HG02884 (cell line): ENCODE data around the gene PRM3.

ENCODE experiments used
- ATAC-seq: cut with Tn5 transposase; IDR thresholded peaks from one replicate; pipeline ENCODE4 v1.9.1; 2021; ENCODE audit warnings: mild to moderate bottlenecking, moderate library complexity; ENCODE audit not compliant: unreplicated experiment

The PRM3 gene, protein sequence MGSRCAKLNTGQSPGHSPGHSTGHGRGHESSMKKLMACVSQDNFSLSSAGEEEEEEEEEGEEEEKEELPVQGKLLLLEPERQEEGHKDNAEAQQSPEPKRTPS

DNA sequence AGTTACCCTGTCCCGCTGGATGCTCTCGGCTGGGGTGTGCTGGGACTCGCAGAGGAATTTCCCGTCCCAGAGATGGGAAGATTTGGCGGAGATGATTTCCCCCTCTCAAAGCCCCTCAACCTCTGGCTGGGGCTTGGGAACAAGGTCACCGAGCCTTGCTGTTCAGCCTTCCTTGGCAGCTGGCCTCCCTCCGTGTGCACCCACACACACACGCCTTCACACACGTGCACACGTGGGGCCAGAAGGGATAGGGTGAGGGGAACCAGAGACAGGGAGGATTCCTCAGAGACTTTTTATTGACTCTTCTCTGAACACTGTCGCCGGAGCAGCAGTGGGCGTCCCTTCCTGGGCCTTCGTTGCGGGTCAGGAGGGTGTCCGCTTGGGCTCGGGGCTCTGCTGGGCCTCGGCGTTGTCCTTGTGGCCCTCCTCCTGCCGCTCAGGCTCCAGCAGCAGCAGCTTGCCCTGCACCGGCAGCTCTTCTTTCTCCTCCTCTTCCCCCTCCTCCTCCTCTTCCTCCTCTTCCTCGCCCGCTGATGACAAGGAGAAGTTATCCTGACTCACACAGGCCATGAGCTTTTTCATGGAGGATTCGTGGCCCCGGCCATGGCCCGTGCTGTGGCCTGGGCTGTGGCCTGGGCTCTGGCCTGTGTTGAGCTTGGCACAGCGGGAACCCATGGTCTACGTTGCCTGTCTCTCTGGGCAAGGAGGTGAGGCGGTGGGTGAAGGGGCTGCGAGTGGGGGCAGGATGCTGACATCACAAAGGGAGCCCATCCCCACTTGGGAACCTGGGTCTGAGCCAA lies at the start of gene PRM3:
Gene PRM3 (minus strand): TSS at position 709 of the 800 bp plus-strand sequence. CDS start 34 bp downstream, at position 675.
- ATAC-seq = no peak

DNA sequence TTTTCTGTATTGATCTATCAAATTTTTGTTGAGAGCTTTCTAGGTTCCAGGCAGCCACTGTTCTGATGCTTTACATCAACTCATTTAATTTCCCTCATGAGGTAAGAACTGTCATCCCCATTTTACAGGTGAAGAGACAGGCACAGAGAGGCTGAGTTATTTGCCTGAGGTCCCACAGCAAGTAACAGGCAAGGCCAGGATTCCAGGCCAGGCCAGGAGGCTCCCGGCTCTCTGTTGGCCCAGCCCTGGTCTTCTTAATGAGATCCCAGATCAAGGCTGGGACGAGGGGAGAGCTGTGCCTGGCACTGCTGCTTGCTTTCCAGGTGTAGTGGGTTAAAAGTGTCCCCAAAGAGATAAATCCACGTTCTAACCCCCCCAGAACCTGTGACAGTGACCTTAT lies 49.4 kb upstream of the PRM3 start:
- ATAC-seq = no peak

DNA sequence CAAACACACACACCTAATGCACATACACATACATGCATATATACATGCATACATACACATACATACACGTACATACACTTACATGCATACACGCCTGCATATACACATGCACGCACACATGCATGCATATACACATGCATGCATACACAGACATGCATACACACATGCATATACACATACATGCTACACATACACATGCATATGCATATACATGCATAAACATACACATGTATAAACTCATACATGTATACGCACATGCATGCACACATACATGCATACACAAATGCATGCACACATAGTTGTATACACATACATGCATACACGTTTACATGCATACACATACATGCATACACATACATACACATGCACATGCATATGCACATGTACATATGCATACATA lies 48.2 kb upstream of the PRM3 start:
- ATAC-seq = no peak

DNA sequence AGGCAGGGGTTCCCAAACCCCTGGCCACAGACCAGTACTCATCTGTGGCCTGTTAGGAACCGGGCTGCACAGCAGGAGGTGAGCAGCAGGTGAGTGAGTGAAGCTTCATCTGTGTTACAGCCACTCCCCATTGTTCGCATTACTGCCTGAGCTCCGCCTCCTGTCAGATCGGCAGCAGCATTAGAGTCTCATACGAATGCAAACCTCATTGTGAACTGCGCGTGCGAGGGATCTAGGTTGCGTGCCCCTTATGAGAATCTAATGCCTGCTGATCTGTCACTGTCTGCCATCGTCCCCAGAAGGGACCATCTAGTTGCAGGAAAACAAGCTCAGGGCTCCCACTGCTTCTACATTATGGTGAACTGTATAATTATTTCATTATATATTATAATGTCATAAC lies 46.7 kb upstream of the PRM3 start:
- ATAC-seq = no peak

DNA sequence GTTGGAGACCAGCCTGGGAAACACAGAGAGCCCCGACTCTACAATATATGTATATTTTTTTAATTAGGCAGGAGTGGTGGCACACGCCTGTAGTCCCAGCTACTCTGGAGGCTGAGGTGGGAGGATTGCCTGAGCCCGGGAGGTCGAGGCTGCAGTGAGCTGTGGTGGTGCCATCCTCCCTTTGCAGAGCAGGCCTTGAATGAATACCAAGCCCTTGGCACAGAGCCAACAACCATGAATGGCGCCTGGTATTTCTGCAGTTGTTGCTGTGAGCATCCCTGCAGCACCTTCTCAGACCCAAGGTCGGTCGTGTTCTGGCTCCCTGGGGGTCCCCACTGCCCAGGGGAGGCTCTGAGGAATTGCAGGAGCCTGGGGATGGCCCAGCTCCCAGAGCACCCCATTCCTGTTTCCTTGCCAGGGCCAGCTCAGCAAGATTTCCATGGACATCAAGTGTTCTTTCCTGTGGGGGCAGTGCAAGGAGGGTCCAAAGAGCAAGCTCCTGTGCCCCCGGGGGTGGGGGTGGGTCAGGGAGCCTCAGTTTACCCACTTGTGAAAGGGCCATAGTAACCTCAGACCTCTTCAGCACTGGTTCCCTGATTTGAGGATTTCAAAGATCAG lies 46.2 kb upstream of the PRM3 start:
- ATAC-seq = no peak

DNA sequence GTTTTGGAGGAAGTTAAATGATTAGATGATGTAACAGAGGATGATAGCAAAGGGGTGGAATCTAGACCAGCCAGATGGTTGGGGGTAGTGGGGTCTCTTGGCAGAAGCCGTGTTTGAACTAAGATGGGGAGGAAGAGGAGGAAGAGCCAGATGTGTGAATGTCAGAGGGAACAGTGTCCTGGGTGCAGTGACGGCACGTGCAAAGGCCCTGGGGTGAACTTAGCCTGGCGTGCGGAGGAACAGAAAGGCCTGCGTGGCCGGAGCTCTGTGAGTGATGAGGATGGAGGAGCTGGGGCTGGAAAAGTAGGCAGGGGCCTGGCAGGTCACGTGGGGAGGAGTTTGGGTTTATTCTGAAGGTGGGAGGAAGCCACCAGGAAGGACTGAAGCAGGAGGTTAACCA lies 45.4 kb upstream of the PRM3 start:
- no peak for ATAC-seq

DNA sequence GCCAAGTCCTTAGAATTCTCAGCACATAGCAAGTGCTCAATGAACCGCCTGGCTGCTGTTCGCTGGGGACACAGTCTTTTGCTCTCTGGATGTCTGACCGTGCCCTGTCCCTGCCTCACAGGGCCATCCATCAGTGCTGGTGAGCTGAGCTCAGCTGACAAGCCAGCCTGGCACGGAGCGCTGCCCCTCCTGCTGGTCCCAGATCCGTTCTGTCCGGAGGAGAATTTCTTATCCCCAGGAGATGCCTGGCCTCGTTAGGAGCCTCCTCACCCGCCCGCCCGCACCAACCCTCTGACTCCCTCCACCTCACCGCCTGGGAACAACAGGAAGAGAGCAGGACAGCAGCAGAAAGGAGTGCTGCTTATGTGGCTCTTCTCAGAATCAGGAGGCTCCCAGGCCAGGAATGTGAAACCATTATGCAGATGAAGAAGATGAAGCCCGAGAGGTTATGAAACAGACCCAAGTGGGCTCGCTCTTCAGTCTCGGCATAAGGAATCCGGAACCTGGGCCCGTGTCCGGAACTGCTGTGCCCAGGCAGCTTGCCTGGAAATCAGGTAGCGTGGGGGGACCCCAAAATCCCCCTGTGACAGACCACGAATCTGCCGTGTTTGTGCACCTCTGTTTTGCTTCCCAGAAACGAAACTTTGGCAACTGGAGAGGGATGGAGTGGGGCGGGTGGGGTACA lies 43.0 kb upstream of the PRM3 start:
- no peak for ATAC-seq

DNA sequence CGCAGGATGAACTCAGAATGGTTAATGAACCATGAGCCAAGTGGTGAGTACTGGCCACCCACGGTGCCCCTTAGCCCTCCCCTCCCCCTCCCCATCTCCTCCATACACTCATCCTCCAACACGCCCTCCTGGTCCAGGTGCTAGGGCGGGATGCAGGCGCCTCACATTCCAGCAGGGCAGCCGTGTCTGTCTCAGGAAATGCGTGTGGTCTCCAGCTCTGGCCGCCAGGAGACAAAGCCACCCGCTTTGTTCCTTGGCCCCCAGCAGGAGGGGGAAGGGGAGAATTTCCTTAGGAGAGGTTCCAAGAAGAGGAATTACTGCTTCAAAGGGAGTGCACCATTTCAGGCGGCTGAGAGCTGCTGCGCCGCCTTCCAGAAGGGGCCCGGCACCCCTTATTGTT lies 42.1 kb upstream of the PRM3 start:
- ATAC-seq = no peak

DNA sequence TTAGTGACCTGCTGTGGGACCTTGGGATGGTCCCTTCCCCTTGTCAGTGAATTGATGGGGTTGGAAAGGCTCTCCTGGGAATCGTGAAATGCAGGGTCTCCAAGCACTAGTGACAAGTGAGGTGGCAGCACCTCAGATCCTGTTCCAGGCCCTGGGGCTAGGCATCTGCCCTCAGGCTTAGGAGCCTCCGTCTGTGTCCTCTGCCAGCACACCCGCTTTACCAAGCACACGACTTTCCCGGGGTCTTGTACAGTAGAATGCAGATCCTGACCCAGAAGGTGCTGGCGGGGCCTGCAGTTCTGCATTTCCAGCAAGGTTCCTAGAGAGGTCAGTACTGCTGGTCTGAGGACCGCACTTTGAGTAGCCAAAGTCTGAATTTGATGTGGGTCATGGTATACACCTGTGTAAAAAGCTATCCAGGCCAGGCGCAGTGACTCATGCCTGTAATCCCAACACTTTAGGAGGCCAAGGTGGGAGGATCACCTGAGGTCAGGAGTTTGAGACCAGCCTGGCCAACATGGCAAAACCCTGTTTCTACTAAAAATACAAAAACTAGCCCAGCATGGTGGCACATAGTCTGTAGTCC lies 41.0 kb upstream of the PRM3 start:
- ATAC-seq = no peak

DNA sequence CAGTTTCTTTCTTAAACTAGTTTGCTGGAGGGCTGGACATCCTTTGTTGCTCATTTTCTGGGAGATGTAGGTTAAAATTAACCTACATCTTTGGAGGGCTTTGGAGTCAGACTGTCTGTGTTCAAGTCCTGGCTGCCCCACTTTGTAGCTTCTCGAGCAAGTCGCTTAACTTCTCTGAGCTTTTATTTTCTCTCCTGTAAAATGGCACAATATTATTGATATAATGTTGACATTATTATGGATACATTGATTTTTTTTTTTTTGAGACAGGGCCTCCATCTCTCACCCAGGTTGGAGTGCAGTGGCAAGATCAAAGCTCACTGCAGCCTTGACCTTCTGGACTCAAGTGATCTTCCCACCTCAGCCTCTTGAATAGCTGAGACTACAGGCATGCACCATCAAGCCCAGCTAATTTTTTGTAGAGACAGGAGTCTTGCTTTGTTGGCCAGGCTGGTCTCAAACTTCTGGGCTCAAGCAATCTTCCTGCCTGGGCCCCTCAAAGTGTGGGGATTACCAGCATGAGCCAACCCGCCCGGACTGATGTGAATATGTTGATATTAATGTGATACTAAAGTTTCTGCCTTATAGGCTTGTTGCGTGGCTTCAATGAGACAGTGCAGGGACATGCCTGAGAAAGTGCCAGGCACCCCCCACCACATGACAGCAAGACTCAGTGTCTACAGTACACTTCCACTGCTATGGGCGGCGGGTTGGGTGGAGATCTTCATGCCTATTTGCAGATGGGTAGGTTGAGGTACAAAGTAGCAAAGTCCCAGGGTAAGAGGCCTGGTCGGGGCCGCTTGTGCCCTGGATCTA lies 40.3 kb upstream of the PRM3 start:
- ATAC-seq = no peak

DNA sequence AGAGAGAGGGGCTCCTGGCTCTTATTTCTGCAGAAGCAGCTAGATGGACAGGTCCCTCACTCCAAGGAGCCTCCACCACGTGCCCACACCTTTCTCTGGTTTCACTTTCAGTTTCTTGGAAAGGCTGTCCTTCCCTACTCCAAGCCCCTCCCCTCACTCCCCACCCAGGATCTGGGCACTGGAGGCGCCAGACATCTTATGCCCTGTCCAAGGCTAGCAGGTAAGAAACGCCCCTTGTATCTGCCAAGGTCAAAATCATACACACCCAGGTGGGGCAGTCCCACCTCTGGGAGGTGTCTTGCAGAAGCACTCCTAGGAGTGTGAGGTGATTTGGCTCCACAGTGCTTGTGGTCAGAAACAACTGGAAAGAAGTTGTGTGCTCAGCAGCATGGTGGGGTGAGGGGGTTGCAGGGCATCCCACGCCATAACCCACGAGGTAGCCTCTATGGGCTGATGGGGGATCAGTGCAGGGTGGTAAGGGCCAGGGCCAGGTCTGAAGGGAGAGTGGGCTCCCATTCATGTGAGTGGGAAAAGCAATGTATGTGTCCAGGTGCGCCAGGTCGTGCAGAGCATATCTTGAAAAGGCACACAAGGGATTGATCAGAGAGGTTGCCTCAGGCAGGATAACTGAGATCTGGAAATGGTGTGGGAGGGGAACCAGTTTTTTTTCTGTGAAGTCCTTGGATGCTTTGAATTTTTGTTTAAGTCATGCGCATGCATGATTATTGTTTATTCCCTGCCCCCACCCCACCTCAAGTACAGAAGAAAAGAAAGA lies 39.5 kb upstream of the PRM3 start:
- ATAC-seq = no peak

DNA sequence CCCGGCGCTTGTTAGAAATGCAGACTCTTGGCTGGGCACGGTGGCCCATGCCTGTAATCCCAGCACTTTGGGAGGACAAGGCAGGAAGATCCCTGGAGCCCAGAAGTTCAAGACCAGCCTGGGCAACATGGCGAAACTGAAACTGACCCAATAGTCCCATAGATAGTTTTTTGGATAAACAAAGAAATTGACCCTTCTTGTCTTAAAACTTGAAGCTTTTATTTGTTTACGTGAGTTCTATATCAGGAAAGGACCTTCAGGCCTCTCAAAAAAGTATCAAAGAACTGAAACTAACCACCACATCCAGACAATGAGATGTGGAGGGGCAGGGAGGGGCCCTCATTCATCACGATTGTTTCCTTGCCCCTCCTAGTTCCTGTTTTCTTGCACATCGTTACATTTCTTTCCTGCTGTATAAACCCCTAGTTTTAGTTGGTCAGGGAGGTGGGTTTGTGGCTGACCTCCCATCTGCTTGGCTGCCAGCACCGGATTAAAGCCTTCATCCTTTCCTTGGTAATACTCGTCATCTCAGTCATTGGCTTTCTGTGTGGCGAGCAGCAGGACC lies 37.6 kb upstream of the PRM3 start:
- ATAC-seq = no peak

DNA sequence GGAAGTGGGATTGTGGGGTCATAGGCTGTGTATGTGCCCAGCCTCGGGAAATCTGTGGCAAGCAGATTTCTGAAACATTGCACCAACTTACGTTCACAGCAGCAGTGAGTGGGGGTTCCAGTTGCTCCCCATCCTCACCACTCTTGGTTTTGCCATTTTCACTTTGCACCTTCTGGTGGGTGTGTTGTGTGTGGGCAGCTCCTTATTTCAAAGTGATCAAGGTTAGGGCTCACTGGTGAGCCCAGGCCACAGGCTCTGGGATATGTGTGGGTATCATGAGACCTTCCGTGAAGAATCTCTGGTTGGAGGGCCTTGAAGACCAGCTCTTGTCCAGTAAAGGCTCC lies 37.2 kb upstream of the PRM3 start:
- no peak for ATAC-seq

DNA sequence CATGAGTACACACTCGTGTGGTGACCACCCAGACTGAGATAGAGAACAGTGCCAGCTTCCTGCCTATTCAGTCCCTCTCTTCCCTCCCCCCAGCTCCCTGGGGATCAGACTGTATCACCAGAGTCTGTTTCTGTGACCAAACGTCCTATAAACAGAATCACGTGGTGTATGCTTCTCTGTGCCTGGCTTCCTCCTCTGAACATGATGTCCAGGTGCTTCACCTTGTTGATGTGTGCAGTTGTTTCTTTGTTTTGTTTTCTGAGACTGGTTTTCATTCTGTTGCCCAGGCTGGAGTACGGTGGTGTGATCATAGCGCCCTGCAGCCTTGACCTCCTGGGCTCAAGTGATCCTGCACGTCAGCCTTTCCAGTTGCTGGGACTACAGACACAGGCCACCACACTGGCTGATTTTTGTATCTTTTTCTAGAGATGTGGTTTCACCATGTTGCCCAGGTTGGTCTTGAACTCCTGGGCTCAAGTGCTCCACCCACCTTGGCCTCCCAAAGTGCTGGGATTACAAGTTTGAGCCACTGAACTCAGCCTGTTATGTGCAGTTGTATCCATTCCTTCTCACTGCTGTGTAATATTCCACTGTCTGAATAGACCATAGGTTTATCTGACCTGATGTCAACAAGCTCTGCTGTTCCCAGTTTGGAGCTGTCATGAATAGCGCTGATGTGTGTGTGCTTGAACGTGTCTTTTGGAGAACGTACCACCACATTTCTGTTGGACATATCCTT lies 36.6 kb upstream of the PRM3 start:
- ATAC-seq = no peak

DNA sequence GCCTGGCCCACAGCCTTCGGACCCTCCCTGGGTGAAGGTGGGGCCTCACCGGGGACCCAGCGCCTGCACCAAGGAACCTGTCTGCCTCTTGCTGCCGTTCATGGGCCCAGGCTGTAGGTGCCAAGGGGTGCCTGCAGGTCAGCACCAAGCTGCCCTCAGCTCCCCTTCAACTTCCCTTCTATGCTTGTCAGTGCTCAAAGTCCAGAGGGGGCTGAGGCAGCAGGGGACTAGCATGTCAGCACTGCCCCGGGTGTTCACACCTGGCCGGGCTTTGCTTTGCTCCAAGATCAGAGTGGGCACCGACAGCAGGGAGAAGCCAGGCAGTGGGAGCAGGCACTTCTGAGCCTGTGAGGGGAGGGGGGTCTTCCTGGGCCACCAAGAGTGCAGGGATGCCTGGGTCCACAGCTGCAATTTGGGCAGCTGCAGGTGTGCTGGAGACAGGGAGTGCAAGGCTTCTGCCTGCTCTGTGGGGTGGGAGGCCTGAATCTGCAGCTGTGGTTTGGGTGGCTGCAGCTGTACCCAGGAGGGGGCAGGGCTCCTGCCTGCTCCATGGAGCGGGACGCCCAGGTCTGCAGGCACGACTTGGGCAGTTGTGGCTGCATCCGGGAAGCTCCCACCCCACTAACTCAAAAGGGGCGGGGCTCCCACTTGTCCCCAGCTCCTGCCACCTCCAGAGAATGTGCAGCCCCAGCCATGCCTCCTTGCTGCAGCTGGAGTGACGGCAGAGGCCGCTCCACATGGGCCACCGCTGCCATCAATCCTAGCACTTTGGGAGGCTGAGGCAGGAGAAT lies 35.3 kb upstream of the PRM3 start:
- no peak for ATAC-seq

DNA sequence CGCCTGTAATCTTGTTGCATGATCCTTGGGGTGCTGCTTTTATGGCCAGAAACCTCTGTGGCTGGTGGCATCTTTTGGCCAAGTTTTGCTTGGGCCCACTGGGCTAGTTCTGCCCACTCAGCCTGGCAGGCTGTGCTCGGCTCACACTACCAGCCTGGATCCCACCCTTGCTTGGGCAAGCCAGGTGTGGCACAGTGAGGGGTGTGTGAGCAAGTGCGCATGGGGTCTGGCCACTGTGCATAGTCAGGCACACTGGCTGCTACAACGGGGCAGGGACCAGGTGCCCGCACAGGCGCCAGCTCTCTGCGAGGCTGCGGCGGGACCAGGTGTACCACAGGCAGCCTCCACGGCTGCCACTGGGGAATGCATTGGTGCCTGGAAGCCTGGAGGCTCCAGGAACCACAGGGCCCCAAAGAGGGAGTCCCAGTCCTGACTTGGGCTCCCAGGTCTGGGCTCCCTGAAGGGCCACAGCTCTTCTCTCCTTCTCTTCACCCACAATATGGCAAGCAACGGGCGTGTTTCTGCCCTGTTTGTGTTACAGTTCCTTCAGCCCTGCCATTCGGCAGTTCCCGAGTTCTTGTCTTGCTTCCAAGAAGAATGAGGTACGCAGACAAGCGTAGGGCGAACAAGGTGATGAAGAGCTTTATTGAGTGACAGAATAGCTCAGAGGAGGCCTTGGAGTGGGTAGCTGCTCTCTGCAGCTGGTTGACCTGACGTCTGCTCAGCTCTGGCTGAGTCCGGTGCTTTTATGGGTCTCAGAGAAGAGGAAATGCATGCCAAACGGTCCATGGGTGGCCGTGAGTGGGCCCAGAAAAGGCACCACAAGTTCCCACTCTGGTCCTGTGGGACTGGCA lies 34.4 kb upstream of the PRM3 start:
- no peak for ATAC-seq

DNA sequence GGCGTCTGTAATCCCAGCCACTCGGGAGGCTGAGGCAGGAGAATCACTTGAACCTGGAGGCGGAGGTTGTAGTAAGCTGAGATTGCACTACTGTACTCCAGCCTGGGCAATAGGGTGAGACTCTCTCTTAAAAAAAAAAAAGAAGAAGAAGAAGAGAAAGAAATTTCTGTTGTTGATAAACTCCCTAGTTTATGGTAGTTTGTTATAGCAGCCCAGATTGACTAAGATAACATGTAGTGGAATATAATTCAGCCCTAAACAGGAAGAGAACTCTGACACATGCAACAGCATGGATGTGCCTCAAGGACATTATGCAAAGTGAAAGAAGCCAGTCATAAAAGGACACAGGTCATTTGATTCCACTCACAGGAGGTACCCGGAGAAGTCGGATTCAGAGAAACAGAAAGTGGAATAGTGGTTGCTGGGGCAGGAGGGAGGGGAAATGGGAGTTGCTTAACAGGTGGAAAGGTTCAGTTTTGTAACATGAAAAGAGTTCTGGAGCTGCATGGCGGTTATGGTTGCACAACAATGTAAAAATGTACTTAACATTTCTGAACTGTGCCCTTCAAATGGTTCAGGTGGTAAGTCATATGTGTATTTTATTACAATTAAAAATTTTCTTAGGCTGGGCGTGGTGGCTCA lies 33.7 kb upstream of the PRM3 start:
- no peak for ATAC-seq
